ENCODE results near the gene CLCN3. TPM values are rescaled to one million over a fixed set of nuclear protein-coding genes. Genes with fewer than 3 reads are reported as not detected.

Gene CLCN3
- total and polyA plus RNA-seq, 4 donors: 9.5 to 58.6 (median 22.5) TPM

- Histone ChIP-seq H3K9ac (ENCODE audit: low read depth in 1 of 2, low read length in 2 of 2) (no peak overlapping the region), H3K4me3 (ENCODE audit: low read depth in 1 of 3, low read length in 3 of 3) (no peak overlapping the region), H3K36me3 (ENCODE audit: control insufficient read depth in 4 of 4, insufficient read depth in 3 of 4, low read depth in 1 of 4, low read length in 3 of 4) (peaks cover 0 to 8% (median 3%) of the 10 kb centered on the region in 4 donors), H3K9me3 (ENCODE audit: control insufficient read depth in 4 of 4, low read length in 3 of 4) (no peaks in the 10 kb centered on the region), H3K27me3 (ENCODE audit: control insufficient read depth in 4 of 4, insufficient read depth in 4 of 4, low read length in 3 of 4) (no peaks in the 10 kb centered on the region), H3K4me1 (ENCODE audit: control insufficient read depth in 4 of 4, insufficient read depth in 4 of 4, low read length in 3 of 4) (no peaks in the 10 kb centered on the region), H3K27ac (ENCODE audit: low read depth in 1 of 2, low read length in 2 of 2) (no peak overlapping the region)
- DNase-seq (ENCODE audit: low spot score): no peak
- TF ChIP-seq, protein P1, sequence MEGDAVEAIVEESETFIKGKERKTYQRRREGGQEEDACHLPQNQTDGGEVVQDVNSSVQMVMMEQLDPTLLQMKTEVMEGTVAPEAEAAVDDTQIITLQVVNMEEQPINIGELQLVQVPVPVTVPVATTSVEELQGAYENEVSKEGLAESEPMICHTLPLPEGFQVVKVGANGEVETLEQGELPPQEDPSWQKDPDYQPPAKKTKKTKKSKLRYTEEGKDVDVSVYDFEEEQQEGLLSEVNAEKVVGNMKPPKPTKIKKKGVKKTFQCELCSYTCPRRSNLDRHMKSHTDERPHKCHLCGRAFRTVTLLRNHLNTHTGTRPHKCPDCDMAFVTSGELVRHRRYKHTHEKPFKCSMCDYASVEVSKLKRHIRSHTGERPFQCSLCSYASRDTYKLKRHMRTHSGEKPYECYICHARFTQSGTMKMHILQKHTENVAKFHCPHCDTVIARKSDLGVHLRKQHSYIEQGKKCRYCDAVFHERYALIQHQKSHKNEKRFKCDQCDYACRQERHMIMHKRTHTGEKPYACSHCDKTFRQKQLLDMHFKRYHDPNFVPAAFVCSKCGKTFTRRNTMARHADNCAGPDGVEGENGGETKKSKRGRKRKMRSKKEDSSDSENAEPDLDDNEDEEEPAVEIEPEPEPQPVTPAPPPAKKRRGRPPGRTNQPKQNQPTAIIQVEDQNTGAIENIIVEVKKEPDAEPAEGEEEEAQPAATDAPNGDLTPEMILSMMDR (IDR thresholded peaks at IDR 0.05; ENCODE audit: low read depth, low read length, missing input control): no peak
- TF ChIP-seq HNF4G (IDR thresholded peaks at IDR 0.05): no peak
- no peak for TF ChIP-seq HNF4A (conservative IDR thresholded peaks at IDR 0.05)
- TF ChIP-seq JUND (IDR thresholded peaks at IDR 0.05): no peak
- TF ChIP-seq YY1 (IDR thresholded peaks at IDR 0.05): no peak
- no peak for TF ChIP-seq SP1 (IDR thresholded peaks at IDR 0.05)
- TF ChIP-seq NR2F2 (IDR thresholded peaks at IDR 0.05): no peak
- TF ChIP-seq RAD21 (IDR thresholded peaks at IDR 0.05): no peak
- no peak for TF ChIP-seq EGR1 (IDR thresholded peaks at IDR 0.05; ENCODE audit: low read depth in 2 of 2)
- TF ChIP-seq FOXA1 (IDR thresholded peaks at IDR 0.05): no peak
- no peak for TF ChIP-seq TAF1 (conservative IDR thresholded peaks at IDR 0.05)
- no peak for TF ChIP-seq REST (IDR thresholded peaks at IDR 0.05)
- TF ChIP-seq, protein P2, sequence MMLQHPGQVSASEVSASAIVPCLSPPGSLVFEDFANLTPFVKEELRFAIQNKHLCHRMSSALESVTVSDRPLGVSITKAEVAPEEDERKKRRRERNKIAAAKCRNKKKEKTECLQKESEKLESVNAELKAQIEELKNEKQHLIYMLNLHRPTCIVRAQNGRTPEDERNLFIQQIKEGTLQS (IDR thresholded peaks at IDR 0.05): no peak
- no peak for TF ChIP-seq RXRA (IDR thresholded peaks at IDR 0.05)
- no peak for TF ChIP-seq GABPA (IDR thresholded peaks at IDR 0.05 in 1 of 2, conservative IDR thresholded peaks at IDR 0.05 in 1 of 2)
- WGBS: 94% methylated on average over 4 of the region's 4 CpGs
These were observed 48.9 kb upstream of the CLCN3 start for GRCh38 chr4:169571435-169571834.

GRCh38 chr4:169573889-169574288 is 46.5 kb upstream of the CLCN3 start:
- no peak overlapping the region for H3K9ac ChIP-seq (ENCODE audit: low read depth in 1 of 2, low read length in 2 of 2)
- WGBS: 91% methylated on average over 1 of the region's 1 CpG
- H3K27ac ChIP-seq (ENCODE audit: low read depth in 1 of 2, low read length in 2 of 2): no peak overlapping the region
- H3K4me3 ChIP-seq (ENCODE audit: low read depth in 1 of 3, low read length in 3 of 3): no peak overlapping the region
- H3K27me3 ChIP-seq (ENCODE audit: control insufficient read depth in 4 of 4, insufficient read depth in 4 of 4, low read length in 3 of 4): no peaks in the 10 kb centered on the region
- no peak for DNase-seq (ENCODE audit: low spot score)
- peaks cover 0 to 8% (median 3%) of the 10 kb centered on the region in 4 donors for H3K36me3 ChIP-seq (ENCODE audit: control insufficient read depth in 4 of 4, insufficient read depth in 3 of 4, low read depth in 1 of 4, low read length in 3 of 4)
- H3K9me3 ChIP-seq (ENCODE audit: control insufficient read depth in 4 of 4, low read length in 3 of 4): no peaks in the 10 kb centered on the region
- H3K4me1 ChIP-seq (ENCODE audit: control insufficient read depth in 4 of 4, insufficient read depth in 4 of 4, low read length in 3 of 4): no peaks in the 10 kb centered on the region
- TF ChIP-seq EGR1 (IDR thresholded peaks at IDR 0.05; ENCODE audit: low read depth in 2 of 2): no peak
- TF ChIP-seq SP1 (IDR thresholded peaks at IDR 0.05): no peak
- TF ChIP-seq FOXA2 (IDR thresholded peaks at IDR 0.05): no peak
- no peak for TF ChIP-seq YY1 (IDR thresholded peaks at IDR 0.05)
- no peak for TF ChIP-seq ZBTB33 (IDR thresholded peaks at IDR 0.05)
- TF ChIP-seq MAX (IDR thresholded peaks at IDR 0.05): no peak
- no peak for TF ChIP-seq HNF4A (conservative IDR thresholded peaks at IDR 0.05)
- TF ChIP-seq RXRA (IDR thresholded peaks at IDR 0.05): no peak
- no peak for TF ChIP-seq GABPA (IDR thresholded peaks at IDR 0.05 in 1 of 2, conservative IDR thresholded peaks at IDR 0.05 in 1 of 2)
- TF ChIP-seq, protein P2 (IDR thresholded peaks at IDR 0.05): no peak
- no peak for TF ChIP-seq FOXA1 (IDR thresholded peaks at IDR 0.05)
- TF ChIP-seq, protein P1 (IDR thresholded peaks at IDR 0.05; ENCODE audit: low read depth, low read length, missing input control): no peak
- TF ChIP-seq NR2F2 (IDR thresholded peaks at IDR 0.05): no peak
